ENCODE data around the gene SPRED1.
"Not testable (repeated sequence)": the region's sequence is repeated elsewhere in the genome, so short reads cannot be mapped to it uniquely, and the experiment has no call there.

Gene SPRED1

DNA sequence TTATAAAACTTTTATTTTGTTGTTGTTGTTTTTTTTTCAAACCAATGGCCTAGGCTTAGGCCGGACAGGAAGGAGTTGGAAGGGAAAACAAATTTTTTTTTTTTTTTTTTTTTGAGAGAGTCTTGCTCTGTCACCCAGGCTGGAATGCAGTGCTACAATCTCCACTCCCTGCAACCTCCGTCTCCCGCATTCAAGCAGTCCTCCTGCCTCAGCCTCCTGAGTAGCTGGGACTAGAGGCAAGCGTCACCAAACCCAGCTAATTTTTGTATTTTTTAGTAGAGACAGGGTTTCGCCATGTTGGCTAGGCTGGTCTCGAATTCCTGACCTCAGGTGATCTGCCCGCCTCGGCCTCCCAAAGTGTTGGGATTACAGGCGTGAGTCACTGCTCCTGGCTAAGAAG lies 15.6 kb upstream of the SPRED1 start:
- not testable (repeated sequence) for DNase-seq

- no peak for DNase-seq
Observed at GRCh38 chr15:38238311-38238710, 14.3 kb upstream of the SPRED1 start.

DNA sequence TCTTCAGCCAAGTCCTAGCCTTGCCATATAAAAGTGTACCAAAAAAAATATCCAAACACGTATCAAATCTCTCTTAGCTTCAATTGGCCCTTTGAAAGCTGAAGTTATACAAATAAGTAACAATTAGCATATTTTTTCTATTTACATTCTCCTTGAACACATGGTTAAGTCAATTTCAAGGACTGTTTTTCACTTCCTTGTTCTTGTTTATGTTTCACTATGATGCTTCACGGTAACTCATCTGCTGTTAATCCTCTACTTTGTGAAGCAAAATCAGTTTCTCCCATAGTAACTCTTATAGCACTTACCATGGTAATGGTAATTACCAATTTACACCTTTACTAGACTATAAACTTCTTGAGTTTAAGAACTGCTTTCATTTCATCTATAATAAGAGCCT lies 10.6 kb upstream of the SPRED1 start:
- no peak for DNase-seq

GRCh38 chr15:38243278-38244055 lies 9.2 kb upstream of the SPRED1 start:
- DNase-seq, result no peak

GRCh38 chr15:38247336-38247735 lies 5.3 kb upstream of the SPRED1 start:
- DNase-seq, result no peak

DNA sequence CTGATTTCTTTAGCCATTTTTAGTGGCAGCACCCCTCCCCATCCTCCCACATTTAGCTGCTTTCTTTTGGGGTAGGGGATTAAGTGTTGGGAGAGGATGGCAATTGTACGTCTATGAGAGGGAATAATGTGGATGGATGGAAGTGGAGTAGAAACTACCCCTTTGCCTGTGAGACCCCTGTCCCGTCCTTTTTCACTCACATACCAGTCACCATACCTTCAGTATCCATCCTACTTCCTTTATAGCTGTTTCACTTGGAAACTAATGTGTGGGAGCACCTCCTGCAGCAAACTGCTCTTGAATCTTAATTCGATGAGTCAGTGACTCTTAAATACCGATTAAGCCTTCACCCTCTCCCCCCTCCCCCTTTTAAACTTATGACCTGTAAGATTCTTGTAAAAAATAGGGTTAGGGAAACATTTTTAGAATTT lies 730 bp downstream of the SPRED1 start:
- no peak for DNase-seq

DNA sequence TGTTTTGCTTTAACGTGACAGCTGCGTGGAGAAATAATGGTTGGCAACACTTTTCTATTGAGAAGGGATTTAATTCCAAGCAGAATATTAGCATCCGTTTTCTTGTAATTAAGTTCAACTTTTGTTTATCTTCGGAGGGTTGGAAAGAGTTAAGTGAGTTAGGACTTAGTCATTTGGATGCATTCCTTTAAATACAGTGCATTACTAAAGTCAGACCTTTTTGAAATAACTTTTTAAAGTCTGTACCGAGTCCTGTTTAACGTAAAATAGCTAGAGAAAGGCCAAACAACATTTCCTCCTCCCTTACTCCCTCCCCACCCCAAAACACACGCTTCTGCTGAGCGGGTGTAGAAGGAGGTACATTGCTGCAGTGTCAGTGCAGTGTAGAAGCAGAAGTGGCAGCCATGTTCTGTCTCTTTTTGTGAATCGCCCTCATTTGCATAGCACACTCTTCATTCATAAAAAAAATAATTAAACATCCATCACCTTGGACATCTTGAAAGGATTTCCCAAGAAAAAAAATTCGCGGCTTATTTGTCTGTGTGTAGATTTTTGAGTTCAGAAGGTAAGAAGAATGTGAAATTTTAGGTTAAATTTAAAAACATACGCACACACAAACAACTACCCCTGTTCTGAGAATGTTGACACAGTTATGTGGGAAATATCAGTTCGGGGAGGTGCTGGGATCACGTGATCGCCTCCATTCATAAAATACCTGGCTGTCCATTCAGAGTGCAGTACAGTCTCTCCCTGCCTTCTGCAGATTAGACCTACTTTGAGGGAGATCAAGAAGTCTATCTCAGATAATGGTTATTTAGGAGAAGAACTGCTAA lies 1.6 kb downstream of the SPRED1 start:
- DNase-seq, result no peak

DNA sequence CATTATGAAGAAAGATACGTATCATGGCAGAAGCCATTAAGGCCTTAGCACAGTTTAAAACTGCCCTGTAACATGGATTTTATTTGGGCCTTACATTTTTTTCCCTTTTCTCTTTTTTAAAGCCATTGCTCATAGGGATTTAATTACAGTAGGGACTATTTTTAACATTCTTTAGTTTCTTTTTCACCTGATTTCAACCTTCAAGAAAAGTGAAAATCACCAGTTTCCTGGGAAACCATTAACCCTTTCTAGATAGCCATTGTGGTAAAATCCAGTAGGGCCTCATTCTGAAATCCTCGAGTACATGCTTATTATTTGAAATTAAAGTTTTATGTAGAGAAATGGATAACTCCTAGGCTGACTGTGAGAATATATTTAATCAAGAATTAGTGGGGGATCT lies 3.1 kb downstream of the SPRED1 start:
- DNase-seq, result no peak

- DNase-seq, result no peak
Observed at GRCh38 chr15:38257676-38258075, 5.0 kb downstream of the SPRED1 start.

DNA sequence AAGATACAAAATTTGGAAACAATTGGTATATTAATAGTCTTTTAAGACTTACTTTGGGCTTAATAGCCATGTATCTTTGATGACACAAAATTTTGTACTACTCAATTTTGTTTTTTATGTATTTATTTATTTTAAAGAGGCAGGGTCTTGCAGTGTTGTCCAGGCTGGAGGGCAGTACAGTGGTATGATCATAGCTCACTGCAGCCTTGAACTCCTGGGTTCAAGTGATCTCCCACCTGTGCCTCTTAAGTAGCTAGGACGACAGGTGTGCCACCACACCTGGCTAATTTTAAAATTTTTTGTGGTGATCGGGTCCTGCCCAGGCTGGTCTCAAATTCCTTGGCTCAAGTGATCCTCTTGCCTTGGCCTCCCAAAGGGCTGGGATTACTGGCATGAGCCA lies 6.5 kb downstream of the SPRED1 start:
- no peak for DNase-seq

GRCh38 chr15:38260077-38260476 lies 7.4 kb downstream of the SPRED1 start:
- DNase-seq, result no peak

- no peak for DNase-seq
Observed at GRCh38 chr15:38263251-38263650, 10.6 kb downstream of the SPRED1 start.

DNA sequence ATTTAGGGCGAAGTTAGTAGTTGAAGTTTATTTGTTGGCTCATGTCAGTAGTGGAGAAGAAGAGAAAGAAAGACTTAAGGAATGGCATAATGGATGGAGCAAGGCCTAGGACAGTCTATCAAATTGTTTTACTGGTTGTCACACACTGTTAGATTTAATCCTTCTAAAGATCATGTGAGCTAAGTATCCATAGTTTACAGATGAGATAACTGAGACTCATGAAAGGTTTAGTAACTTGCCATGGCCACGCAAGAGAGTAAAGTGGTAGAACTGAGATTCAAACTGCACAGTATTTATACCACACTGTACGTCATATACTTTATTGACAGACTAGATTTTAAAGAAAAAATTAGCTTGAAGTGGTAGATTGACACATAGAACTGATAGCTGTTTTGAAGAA lies 11.4 kb downstream of the SPRED1 start:
- DNase-seq, result no peak

DNA sequence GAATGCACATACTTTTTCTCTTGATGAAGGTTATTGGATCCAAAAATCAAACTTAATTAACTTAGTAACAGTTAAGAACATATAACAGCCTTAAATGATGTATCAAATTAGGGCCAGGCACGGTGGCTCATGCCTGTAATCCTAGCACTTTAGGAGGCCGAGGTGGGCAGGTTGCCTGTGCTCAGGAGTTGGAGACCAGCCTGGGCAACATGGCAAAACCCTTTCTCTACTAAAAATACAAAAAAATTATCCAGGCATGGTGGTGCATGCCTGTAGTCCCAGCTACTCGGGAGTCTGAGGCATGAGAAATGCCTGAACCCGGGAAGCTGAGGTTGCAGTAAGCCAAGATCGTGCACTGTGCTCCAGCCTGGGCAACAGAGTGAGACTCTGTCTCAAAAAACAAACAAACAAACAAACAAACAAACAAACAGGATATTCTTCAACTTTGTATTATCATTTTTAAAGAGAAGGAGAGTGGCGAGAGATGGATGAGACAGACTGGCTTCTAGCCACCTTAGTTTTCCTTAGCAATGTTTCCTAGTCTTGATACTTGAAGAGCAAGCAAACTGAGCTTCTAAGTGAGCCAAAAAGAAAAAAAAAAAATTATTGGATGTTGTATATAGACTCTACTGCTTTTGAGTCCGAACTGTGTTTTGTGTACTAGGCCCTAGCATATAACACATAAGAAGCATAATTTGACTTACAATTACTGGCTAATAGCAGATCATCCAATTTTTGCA lies 13.8 kb downstream of the SPRED1 start:
- DNase-seq, result no peak

- DNase-seq, result no peak
Observed at GRCh38 chr15:38267421-38268022, 14.9 kb downstream of the SPRED1 start.

GRCh38 chr15:38271144-38271543 lies 18.5 kb downstream of the SPRED1 start:
- DNase-seq, result no peak

GRCh38 chr15:38271895-38272294 lies 19.3 kb downstream of the SPRED1 start:
- no peak for DNase-seq

DNA sequence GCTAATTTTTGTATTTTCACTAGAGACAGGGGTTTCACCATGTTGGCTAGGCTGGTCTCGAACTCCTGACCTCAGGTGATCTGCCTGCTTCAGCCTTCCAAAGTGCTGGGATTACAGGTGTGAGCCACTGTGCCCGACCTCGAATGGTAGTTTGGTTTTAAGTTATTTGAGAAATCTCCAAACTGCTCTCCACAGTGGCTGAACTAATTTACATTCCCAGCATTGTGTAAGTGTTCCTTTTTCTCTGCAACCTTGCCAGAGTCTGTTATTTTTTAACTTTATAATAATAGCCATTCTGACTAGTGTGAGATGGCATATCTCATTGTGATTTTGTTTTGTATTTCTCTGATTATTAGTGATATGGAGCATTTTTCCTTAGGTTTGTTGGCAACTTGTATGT lies 19.8 kb downstream of the SPRED1 start:
- not testable (repeated sequence) for DNase-seq

DNA sequence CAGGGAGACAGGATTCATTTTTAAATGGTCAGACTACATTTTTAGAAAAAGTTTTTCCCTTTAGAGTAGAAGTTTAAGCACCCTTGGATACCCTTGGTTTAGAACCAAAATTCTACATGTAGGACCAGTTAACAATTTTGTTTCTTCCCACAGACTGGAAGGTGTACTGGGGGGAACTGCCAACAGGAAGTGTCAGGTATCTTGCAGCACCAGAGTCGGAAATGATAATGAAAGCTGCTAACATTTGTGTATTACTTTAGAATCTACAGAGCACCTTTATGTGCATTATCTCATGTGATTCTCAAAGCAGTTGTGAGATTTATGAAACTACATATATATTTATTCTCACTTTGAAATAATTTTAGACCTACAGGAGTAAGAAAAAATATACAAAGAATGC lies 21.5 kb downstream of the SPRED1 start:
- DNase-seq, result no peak

GRCh38 chr15:38275959-38276358 lies 23.3 kb downstream of the SPRED1 start:
- DNase-seq, result no peak

DNA sequence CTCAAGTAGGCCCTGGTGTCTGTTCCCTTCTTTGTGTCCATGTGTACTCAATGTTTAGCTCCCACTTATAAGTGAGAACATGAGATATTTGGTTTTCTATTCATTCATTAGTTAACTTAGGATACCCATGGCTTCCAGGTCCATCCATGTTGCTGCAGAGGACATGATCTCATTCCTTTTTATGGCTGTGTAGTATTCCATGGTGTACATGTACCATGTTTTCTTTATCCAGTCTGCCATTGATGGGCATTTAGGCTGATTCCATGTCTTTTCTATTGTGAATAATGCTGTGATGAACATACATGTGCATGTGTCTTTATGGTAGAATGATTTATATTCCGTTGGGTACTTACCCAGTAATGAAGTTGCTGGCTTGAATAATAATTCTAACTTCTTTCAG lies 24.6 kb downstream of the SPRED1 start:
- not testable (repeated sequence) for DNase-seq

GRCh38 chr15:38281031-38281430 lies 28.4 kb downstream of the SPRED1 start:
- no peak for DNase-seq

- DNase-seq, result no peak
Observed at GRCh38 chr15:38283010-38283409, 30.4 kb downstream of the SPRED1 start.

Measured in NCI-H1930 (cell line).